Keratinocyte (primary cell): ENCODE data around the gene DPP10. TPM values are rescaled to one million over a fixed set of nuclear protein-coding genes. Genes with fewer than 3 reads are reported as not detected.

ENCODE experiments used
- DNase-seq: peaks from one replicate; pipeline ENCODE4 v3.0.0-alpha.2; 2011; ENCODE audit warnings: low read depth, missing footprints, low spot score
- FAIRE-seq: peaks from 2 replicates; lab custom pipeline; 2011; peaks lifted over from hg19 to GRCh38; lab: Jason Lieb, UNC
- H2AFZ ChIP-seq: 2 replicates; pipeline ENCODE4 v1.6.0; 2012; ENCODE audit warnings: low read length, control low read depth, inconsistent platforms; ENCODE audit not compliant: control insufficient read depth
- H3K27ac ChIP-seq: 2 replicates; pipeline ENCODE4 v1.5.1; 2011; ENCODE audit warnings: low read length; ENCODE audit not compliant: control insufficient read depth, insufficient read depth
- H3K27me3 ChIP-seq: 3 replicates; pipeline ENCODE4 v1.6.0; 2011; ENCODE audit warnings: low read length; ENCODE audit not compliant: control insufficient read depth, insufficient read depth; ENCODE audit errors: extremely low read depth
- H3K36me3 ChIP-seq, 2 experiments: 2 replicates in 1 of 2; 3 replicates in 1 of 2; pipeline ENCODE4 v1.5.1; 2011; ENCODE audit warnings: low read length in 2 of 2, mild to moderate bottlenecking in 1 of 2; ENCODE audit not compliant: control insufficient read depth in 2 of 2, insufficient read depth in 2 of 2; ENCODE audit errors: extremely low read depth in 1 of 2
- H3K4me1 ChIP-seq: 3 replicates; pipeline ENCODE4 v1.5.1; 2011; ENCODE audit warnings: low read length; ENCODE audit not compliant: control insufficient read depth, insufficient read depth; ENCODE audit errors: extremely low read depth
- H3K4me2 ChIP-seq: 3 replicates; pipeline ENCODE4 v1.6.0; 2011; ENCODE audit warnings: low read depth, low read length; ENCODE audit not compliant: control insufficient read depth, insufficient read depth; ENCODE audit errors: extremely low read depth
- H3K4me3 ChIP-seq, 3 experiments: fragments of 200-600 bp in 1 of 3; sonication (generic) in 1 of 3; 2 replicates in 2 of 3; 3 replicates in 1 of 3; pipeline ENCODE4 v1.5.1; 2011 to 2016; ENCODE audit warnings: low read length in 3 of 3, mild to moderate bottlenecking in 3 of 3, control low read depth in 2 of 3, inconsistent platforms in 1 of 3, low read depth in 1 of 3, mixed read lengths in 1 of 3, mixed run types in 1 of 3, moderate library complexity in 1 of 3; ENCODE audit not compliant: control insufficient read depth in 2 of 3, insufficient read depth in 2 of 3; ENCODE audit errors: extremely low read depth in 1 of 3
- H3K79me2 ChIP-seq: 2 replicates; pipeline ENCODE4 v1.6.0; 2012; ENCODE audit warnings: low read length; ENCODE audit not compliant: control insufficient read depth, insufficient read depth
- H3K9ac ChIP-seq: 3 replicates; pipeline ENCODE4 v1.6.0; 2011; ENCODE audit warnings: low read length; ENCODE audit not compliant: control insufficient read depth, insufficient read depth; ENCODE audit errors: extremely low read depth
- H3K9me1 ChIP-seq: 3 replicates; pipeline ENCODE4 v1.6.0; 2011; ENCODE audit warnings: low read length; ENCODE audit not compliant: control insufficient read depth, insufficient read depth; ENCODE audit errors: extremely low read depth
- H3K9me3 ChIP-seq: 2 replicates; pipeline ENCODE4 v1.5.1; 2012; ENCODE audit warnings: low read depth, low read length; ENCODE audit not compliant: control insufficient read depth
- H4K20me1 ChIP-seq: 3 replicates; pipeline ENCODE4 v1.6.0; 2011; ENCODE audit warnings: low read length; ENCODE audit not compliant: control insufficient read depth, insufficient read depth; ENCODE audit errors: extremely low read depth
- EZH2 ChIP-seq: IDR thresholded peaks from one replicate; pipeline ENCODE4 v1.6.1; 2012; ENCODE audit warnings: inconsistent platforms, mild to moderate bottlenecking, low read length, moderate library complexity
- dilution Hi-C: fragments of 300-500 bp; cut with MboI; formaldehyde crosslinking; loops from one replicate; pipeline ENCODE4 v1.7.0; 2020; ENCODE audit warnings: low sequenced_read_pairs; ENCODE audit not compliant: extremely low pct_ligation_motif_present
- polyA plus RNA-seq, 5 experiments: library from polyadenylated mRNA; depleted of rRNA in 3 of 5; stranded (reverse) in 3 of 5; stranded (forward) in 1 of 5; unstranded in 1 of 5; fragments of >200 nt; gene quantifications; 1 replicate in 1 of 5; 2 replicates in 3 of 5; 3 replicates in 1 of 5; pipeline versions ENCODE4 v1.2.1 to v1.2.3, GENCODE V29; 2011 to 2012; ENCODE audit warnings: missing spikeins in 2 of 5, low read depth in 1 of 5, low replicate concordance in 1 of 5
- TF ChIP-seq, protein P1 (sequence below), 3 experiments: IDR thresholded peaks in 1 of 3; conservative IDR thresholded peaks in 1 of 3; optimal IDR thresholded peaks in 1 of 3; 2 replicates in 2 of 3; 3 replicates in 1 of 3; pipeline versions ENCODE3 to v1.5.1; 2011; ENCODE audit warnings: low read length in 3 of 3, mild to moderate bottlenecking in 3 of 3, moderate library complexity in 2 of 3, control low read depth in 1 of 3, inconsistent platforms in 1 of 3; ENCODE audit not compliant: insufficient read depth in 2 of 3; ENCODE audit errors: extremely low read depth in 1 of 3

The DPP10 gene
- polyA plus RNA-seq, 1 donor (not counting 4 experiments of a cell fraction or from before 2014, with no cell fraction given) = not detected

DNA sequence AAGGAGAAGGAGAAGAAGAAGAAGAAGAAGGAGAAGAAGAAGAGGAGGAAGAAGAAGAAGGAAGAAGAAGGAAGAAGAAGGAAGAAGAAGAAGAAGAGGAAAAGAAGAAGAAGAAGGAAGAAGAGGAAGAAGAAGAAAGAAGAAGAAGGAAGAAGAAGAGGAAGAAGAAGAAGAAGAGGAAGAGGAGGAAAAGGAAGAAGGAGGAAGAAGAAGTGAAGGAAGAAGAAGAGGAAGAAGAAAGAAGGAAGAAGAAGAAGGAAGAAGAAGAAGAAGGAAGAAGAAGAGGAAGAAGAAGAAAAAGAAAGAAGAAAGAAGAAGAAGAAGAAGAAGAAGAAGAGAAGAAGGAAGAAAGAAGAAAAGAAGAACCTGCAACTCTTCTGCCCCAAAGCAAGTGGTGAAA is 942.0 kb downstream of the DPP10 start:
- H3K4me3 ChIP-seq = no peak overlapping the region
- dilution Hi-C loops = no loop called here
- TF ChIP-seq EZH2 = no peak
- TF ChIP-seq, protein P1, sequence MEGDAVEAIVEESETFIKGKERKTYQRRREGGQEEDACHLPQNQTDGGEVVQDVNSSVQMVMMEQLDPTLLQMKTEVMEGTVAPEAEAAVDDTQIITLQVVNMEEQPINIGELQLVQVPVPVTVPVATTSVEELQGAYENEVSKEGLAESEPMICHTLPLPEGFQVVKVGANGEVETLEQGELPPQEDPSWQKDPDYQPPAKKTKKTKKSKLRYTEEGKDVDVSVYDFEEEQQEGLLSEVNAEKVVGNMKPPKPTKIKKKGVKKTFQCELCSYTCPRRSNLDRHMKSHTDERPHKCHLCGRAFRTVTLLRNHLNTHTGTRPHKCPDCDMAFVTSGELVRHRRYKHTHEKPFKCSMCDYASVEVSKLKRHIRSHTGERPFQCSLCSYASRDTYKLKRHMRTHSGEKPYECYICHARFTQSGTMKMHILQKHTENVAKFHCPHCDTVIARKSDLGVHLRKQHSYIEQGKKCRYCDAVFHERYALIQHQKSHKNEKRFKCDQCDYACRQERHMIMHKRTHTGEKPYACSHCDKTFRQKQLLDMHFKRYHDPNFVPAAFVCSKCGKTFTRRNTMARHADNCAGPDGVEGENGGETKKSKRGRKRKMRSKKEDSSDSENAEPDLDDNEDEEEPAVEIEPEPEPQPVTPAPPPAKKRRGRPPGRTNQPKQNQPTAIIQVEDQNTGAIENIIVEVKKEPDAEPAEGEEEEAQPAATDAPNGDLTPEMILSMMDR (optimal IDR thresholded peaks at IDR 0.05 in 1 of 3, IDR thresholded peaks at IDR 0.05 in 1 of 3, conservative IDR thresholded peaks at IDR 0.05 in 1 of 3; ENCODE audit: extremely low read depth in 1 of 3, insufficient read depth in 2 of 3, low read length in 3 of 3) = no peak

DNA sequence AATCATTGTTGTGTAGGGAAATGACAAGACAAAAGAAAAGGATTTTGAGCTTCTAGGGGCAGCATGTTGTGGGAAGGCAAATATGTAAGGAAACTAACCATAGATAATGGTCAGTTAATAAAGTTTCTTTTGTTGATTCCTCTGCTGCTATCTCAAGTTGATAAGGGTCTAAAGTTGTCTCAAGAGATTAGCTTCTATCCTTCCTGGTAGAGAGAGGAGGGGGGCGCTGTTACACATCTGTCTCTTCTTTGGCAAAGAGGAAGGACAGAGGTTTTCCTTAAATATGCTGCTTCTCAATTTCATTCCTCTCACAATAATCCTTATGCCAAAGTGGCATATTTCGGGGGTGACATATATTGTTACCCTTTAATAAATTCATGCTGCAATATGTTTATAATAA is 944.0 kb downstream of the DPP10 start:
- no peaks in the 10 kb centered on the region for H4K20me1 ChIP-seq
- no peak overlapping the region for H3K27ac ChIP-seq
- no peak overlapping the region for H2AFZ ChIP-seq
- H3K4me1 ChIP-seq = no peaks in the 10 kb centered on the region
- no peak for FAIRE-seq
- no peak for TF ChIP-seq EZH2
- TF ChIP-seq, protein P1 (optimal IDR thresholded peaks at IDR 0.05 in 1 of 3, IDR thresholded peaks at IDR 0.05 in 1 of 3, conservative IDR thresholded peaks at IDR 0.05 in 1 of 3; ENCODE audit: extremely low read depth in 1 of 3, insufficient read depth in 2 of 3, low read length in 3 of 3) = no peak
- dilution Hi-C loops = no loop called here
- H3K9ac ChIP-seq = no peak overlapping the region
- no peaks in the 10 kb centered on the region for H3K36me3 ChIP-seq
- no peak for DNase-seq
- no peak overlapping the region for H3K4me3 ChIP-seq
- H3K9me3 ChIP-seq = no peaks in the 10 kb centered on the region
- H3K27me3 ChIP-seq = no peaks in the 10 kb centered on the region
- no peak overlapping the region for H3K4me2 ChIP-seq
- no peaks in the 10 kb centered on the region for H3K79me2 ChIP-seq
- H3K9me1 ChIP-seq = no peaks in the 10 kb centered on the region

More for the DNA sequence above, 942.0 kb downstream of the DPP10 start:
- no peak overlapping the region for H3K9ac ChIP-seq
- no peaks in the 10 kb centered on the region for H3K9me3 ChIP-seq
- H3K27ac ChIP-seq = no peak overlapping the region
- no peaks in the 10 kb centered on the region for H3K79me2 ChIP-seq
- H3K27me3 ChIP-seq = no peaks in the 10 kb centered on the region
- no peaks in the 10 kb centered on the region for H3K4me1 ChIP-seq
- no peak for FAIRE-seq
- H2AFZ ChIP-seq = no peak overlapping the region
- no peaks in the 10 kb centered on the region for H3K9me1 ChIP-seq
- no peaks in the 10 kb centered on the region for H4K20me1 ChIP-seq
- no peaks in the 10 kb centered on the region for H3K36me3 ChIP-seq
- DNase-seq = no peak
- H3K4me2 ChIP-seq = no peak overlapping the region
